ENCODE data around the gene ZCRB1.

ZCRB1 gene

DNA sequence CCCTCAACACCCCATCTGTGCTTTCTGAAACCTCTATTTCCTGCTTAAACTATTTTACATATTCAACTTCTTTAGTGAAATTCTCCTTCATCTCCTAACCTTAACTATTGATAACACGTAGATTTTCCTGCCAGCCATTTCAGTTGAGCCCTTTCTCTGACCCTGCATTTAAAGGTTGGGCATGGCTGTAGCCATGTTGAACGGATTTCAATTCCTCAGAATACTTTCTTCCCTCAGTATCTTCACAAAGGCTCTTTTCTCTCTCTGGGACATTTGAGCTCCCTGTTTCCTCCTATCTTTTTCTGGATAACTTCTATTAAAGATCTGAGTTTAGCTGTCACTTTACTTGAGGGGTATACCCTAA lies 1.3 kb upstream of the ZCRB1 start:
- no peak for DNase-seq

DNA sequence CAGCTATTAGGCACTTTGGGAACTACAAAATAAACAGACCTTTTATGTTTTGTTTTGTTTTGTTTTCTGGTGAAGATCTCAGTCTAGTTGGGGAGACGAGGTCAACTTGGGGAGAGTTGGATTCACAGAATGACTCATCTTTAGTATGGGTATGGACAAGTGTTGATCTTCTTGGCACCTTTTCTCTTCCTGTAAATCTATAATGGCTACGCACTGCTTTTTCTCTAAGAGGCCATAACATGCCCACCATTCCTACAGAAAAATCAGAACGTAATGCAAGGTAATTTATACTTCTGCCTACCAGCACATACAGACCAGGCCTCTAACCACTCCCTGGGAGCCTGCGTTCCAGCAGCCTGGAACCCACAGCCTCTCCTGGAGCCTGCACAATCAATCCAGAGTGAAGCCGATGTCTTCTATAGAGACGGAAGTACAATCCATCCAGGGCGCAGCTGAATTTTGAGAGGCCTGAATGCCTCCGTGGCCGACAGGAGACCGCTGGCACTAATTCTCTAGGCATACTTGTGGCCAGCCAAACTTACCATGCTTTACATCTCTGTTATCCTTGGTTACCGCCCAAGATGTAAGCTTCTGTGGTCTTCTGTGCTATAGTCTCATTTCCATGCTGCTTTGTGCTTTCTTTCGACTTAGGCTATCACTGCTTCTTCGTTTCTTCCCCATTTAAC lies 790 bp upstream of the ZCRB1 start:
- DNase-seq, result no peak

DNA sequence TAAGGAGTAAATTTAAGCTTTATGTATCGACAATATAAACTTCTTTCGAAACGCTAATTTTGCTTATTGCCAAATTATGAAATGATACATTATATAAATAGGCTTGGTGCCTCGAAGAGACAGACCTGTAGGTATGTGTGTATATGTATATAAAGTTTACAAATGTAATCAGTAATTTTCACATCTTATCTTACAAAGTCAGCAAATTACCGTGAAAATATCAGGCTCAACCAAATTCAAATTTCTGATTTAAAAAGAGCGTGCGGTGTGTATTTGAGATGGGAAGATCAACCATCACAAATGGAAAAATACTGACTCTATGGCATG lies 605 bp downstream of the ZCRB1 start:
- no peak for DNase-seq

DNA sequence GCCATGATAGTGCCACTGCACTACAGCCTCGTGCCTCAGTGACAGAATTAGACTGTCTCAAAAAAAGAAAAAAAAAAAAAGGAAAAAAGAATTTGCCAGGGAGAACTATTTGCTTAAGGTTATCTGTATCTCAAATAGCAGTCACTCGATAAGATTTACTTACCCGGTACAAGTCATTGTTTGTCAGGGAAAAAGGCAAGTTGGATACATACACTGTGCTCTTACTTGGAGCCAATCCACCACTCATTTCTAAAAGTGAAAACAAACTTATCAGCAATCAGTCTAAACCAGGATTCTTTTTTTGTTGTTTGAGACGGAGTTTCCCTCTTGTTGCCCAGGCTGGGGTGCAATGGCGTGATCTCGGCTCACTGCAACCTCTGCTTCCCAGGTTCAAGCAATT lies 2.0 kb downstream of the ZCRB1 start:
- no peak for DNase-seq

DNA sequence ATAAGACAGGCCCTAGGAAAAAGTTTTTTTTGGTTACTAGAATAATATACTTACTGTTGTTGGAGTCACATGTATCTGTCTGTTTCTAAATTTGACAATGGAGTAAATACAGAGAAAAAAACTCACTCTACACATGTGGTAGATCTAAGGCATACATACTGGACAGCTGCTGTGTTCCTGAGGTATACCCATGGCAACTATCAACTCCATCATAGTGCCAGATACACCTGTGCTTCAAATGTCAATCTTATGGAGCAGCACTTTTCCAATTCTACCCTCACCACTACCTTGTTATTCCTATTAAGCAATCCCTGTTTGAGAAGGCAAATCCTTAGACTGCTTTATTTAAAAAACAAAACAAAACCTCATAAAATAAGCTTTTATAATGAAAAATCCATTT lies 3.3 kb downstream of the ZCRB1 start:
- DNase-seq, result no peak

DNA sequence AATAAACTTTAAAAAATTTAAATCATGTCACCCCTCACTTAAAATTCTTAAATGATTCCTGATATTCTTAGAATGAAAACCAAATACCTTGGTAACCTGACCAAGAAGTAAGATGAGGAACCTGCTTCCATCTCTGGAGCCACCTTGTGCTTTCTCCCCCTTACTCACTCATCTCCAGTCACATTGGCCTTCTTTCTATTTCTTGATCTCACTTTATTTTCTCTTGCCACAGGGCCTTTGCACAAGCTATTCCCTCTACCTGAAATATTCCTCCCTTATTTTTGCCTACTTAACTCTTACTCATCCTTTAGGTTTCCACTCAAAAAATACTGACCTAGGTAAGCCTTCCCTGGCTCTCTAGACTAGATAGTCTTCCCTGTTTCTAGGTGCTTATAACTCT lies 5.1 kb downstream of the ZCRB1 start:
- no peak for DNase-seq

DNA sequence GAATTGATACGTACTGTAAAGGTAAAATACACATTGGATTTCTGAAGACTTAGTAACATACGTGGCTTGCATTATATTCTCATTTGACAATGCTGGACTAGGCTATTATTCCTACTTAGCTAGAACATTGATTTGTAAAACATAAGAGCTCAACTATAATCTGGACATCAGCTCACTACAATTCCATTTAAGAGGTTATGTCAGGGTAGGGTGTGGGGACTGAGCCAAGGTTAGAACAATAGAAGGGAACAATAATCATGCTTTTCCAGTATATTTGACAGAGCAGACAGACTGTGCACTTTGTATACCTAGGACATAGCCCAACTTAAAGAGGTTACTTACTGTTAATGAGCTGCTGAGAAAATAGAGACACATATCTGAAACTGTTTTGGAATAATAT lies 10.8 kb downstream of the ZCRB1 start:
- no peak for DNase-seq

DNA sequence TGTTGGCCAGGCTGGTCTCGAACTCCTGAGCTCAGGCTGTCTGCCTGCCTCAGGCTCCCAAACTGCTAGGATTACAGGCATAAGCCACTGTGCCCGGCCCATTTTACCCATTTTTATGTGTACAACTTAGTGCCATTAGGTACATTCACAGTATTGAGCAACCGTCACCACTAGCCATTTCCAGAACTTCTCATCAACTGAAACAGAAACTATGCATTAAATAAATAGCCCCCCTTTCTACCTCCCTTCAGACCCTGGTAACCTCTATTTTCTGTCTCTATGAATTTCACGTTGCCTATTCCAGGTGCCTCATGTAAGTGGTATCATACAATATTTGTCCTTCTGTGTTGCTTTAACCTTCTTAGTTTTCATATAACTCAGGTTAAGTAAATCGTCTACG lies 15.9 kb downstream of the ZCRB1 start:
- DNase-seq, result no peak

DNA sequence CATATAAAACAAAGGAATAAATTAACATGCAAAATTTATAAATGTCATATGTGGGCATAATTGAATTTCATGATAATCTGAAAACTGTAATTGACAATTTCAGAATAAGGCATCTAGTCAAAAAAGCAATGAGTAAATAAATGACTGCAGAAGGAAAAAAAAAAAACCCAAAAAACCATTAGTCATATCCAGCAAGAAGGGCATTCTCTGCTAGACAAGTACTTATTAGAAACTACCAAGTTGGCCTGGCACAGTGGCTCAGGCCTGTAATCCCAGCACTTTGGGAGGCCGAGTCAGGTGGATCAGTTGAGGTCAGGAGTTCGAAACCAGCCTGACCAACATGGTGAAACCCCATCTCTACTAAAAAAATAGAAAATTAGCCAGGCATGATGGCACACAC lies 17.5 kb downstream of the ZCRB1 start:
- DNase-seq, result no peak

DNA sequence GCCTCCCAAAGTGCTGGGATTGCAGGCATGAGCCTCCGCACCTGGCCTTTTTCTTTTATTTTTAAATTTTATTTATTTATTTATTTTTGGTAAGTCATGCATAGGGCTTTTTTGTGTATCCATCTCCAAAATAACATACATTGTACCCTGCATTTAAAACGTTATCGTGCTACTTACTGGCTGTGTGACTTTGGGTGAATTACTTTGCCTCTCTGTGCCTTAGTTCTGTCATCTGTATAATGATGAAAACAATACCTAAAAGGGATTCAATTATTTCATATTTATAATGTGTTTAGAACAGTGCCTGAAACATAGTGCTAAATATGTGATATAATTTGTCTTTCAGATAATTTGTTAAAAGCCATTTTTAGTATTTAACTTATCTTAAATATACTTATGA lies 19.6 kb downstream of the ZCRB1 start:
- no peak for DNase-seq

DNA sequence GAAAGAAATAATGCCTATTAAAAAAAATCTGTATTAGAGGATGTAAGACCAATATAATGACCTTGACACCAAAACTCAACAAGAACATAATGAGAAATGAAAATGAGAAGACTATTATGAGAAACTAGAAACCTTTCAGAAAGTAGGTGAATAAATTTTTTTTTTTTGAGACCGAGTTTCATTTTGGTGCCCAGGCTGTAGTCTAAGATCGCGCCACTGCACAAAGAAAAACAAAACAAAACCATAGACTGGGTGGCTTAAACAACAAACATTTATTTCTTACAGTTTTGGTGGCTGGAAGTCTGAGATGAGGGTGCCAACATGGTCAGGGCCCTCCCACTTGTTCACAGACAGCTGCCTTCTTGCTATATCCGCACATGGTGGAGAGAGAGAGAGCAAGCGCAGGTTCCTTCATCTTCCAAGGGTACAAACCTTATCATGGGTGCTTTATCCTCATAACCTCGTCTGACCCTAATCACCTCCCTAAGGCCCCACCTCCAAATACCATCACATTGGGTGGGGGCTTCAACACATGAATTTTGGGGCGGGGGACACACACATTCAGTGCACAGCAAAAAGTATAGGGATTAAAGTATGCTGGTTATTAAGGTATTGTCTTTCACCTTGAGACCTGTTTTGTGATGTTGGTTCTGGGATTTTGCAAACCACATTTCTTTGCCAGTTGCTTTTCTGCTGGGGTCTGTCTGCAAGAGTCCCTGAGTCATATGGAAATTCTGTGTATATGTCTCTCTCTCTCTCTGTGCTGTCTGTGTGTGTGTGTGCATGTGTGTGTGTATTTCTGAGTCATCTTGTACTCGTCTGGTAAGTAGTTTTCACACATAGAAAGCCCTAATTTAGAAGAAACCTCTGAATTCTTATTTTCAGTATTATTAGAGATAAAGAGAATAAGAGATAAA lies 26.2 kb downstream of the ZCRB1 start:
- no peak for DNase-seq

DNA sequence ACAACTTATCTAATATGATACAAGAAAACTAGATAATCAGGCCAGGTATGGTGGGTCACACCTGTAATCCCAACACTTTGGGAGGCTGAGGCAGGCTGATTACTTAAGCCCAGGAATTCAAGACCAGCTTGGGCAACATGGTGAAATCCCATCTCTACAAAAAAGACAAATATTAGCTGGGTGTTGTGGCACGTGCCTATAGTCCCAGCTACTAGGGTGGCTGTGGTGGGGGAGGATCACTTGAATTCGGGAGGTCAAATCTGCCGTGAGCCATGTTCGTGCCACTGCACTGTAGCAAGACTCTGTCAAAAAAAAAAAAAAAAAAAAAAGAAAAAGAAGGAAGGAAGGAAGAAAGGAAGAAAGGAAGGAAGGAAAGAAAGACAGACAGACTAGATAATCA lies 27.0 kb downstream of the ZCRB1 start:
- DNase-seq, result no peak

DNA sequence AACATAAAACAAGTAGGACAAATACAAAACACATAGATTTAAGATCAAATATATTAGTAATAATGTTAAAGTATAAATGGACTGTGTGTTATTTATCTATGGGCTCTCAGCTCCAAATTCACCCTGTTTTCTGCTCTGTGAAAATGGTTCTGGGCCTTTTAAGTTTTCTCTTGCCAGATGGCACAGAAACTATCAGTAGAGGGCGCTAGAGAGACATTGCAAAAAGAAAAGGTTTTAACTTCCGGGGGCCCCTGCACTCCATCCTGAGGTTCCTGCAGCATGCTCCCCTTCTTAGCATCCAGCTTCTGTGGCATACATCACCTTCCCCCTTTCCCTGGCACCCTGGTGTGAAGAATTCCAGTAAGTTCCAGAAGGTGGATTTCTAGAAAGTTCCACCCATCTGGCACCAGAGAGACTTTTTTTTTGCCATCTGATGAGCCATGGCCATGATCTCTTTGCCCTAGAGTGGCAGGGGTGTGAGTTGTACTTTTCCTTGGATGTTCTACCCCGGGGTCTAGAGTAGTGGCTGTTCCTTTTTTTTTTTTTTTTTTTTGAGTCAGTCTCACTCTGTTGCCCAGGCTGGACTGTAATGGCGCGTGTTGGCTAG lies 29.3 kb downstream of the ZCRB1 start:
- DNase-seq, result no peak

DNA sequence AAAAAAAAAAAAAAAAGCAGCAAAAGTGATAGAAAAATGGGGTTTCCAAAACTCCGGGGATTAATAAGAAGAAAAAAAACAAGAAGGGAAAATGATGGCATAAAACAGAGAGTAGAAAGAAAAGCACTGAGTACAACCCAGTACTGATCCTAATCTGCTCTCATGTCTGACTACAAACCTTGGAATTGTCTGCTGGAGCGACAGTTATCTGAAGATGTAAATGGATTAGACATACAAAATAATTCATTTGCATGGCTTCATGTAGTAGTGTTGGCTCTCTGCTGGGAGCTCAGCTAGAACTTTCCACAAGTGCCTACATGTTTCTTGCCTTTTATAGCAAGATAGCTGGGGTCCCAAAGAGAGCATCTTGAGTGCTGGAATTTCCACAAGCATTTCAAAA lies 34.2 kb downstream of the ZCRB1 start:
- DNase-seq, result no peak

DNA sequence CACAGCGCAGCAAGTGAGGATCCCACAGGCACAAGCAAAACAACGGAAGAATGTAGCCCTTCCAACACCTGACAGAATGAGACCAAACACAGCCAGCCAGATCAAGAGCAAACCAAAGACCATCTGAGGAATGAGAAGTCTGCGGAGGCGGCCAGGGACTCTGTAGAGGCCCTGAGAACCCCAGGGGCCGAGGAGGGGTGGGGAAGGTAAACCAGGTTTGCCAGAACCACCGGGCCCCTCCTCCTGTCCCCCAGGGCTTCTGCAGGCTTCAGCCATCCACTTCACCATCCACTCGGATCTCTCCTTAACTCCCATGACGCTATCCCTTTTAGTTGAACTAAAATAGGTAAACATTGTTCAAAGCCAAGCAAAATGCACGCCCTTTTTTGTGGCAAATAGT lies 37.4 kb downstream of the ZCRB1 start:
- no peak for DNase-seq

DNA sequence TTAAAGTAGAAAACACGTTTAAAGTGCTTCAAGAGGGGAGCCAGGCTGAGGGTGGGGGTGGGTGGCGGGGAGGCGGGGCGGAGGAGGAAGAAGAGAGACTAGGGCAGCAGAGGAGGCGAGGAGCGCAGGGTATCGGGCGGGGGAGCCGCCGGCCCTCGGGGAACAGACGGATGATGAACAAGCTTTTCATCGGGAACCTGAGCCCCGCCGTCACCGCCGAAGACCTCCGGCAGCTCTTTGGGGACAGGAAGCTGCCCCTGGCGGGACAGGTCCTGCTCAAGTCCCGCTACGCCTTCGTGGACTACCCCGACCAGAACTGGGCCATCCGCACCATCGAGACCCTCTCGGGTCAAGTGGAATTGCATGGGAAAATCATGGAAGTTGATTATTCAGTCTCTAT lies 39.2 kb downstream of the ZCRB1 start:
- DNase-seq, result no peak

DNA sequence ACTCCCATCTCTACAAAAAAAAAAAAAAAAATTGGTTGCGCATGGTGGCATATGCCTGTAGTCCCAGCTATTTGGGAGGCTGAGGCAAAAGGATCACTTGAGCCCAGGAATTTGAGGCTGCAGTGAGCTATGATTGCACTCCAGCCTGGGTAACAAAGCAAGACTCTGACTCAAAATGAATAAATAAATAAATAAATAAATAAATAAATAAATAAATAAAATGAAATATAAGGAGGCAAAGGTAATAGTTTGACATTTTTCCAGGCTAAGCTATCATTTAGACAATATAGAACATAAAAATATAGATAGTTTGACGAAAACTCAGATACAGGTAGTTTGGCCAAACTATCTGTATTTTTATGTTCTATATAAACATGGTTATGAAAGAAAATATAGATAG lies 40.5 kb downstream of the ZCRB1 start:
- no peak for DNase-seq

DNA sequence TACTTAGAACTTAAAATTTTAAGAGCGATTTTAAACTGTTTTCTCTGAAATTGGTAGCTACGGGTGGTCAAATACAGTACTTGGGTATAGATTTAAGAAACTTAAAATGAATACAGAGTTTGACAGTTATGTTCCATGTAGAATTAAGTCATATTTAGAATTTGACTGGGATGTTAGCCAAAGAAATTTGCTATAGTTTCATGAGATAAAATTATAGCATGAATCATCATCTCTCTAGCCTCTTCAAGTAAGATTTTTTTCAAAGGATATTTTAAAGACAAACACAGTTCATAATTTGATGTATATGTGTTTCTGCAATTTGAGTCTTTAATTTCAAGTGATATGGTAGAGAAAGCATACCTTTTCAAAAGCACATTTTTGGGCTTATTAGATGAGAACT lies 41.0 kb downstream of the ZCRB1 start:
- DNase-seq, result no peak

DNA sequence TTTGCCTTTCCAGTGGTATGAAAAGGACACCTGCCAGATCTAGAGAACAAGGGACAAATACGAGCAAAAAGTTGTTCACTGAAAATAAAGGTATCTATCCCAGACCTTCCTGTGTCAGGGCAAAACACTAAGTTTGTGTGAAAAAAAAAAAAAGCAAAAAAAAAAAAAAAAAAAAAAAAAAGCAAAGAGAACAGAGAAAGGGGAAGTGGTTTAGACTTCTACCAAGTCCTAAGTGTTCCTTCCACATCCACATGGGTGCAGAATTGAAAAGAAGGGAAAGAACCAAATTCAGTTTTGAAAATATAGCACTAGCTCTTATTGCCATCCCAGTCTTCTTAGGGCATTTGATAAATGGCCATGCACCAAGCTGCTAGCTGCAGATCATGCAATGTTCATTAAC lies 41.7 kb downstream of the ZCRB1 start:
- DNase-seq, result no peak

DNA sequence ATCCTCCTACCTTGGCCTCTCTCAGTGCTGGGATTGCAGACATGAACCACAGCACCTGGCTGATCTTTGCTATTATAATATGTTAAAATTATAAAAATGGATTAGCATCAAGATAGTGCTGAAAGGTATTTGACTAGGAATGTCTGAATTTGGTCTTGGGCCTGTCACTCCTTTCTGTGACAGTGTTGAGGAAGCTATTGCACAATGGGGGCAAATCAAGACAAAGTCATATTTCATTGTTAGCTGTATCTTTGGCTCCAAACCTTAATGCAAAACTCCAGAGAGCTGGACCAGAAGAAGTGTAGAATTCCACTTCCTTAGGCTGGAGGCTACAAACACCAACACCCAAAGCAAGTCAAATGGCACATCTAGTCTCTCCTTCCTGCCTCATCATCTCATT lies 42.2 kb downstream of the ZCRB1 start:
- DNase-seq, result no peak

DNA sequence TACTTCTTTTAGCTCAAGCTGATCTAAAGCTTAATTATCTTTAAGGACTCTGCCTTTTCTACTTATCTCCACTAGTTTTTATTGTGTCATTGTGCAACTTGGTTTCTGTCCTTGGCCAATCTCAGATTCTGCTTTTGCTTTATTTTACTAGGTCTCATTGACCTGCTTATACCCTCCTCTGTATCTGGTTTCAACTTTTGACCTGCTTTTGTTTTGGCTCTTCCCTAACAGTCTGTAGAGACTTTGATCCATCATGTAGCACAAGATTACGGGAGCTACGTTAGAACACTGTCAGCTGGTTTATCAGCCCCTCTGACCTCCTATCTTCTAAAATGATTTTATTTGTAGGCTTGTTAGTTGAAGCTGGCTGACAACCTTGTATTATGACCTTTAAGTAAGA lies 43.6 kb downstream of the ZCRB1 start:
- no peak for DNase-seq

DNA sequence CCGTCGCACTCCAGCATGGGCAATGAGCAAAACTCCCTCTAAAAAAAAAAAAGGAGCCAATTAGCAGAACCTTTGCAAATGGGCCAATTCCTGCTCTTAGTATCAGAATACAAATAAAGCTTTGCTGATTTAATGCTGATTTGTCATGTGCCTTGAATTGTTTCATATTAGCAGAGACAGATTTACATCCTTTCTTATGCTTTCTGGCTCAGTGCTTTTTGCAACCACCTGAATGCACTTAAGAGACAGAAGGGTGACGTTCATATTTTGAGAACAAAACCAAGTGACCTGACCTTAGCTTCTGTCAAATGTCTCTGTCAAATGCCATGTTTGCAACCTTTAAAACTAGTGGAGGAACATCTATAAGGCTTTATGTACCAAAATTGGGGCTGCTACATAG lies 44.0 kb downstream of the ZCRB1 start:
- no peak for DNase-seq

DNA sequence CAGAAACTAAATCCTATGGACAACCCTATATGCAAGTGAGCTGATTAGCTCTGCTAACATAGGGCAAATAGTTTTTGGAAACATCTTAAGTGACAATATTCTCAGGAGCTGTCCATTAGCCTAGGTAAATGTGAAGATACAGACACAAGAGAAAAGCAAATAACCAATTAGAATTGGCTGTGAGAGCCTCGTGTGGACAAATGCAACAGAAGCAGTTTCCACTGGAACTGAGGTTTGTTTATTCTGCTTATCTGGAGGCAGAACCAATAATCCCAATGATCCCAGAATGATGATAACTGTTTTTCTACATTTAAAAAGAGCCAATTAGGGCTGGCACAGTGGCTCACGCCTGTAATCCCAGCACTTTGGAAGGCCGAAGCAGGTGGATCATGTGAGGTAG lies 44.6 kb downstream of the ZCRB1 start:
- DNase-seq, result no peak

DNA sequence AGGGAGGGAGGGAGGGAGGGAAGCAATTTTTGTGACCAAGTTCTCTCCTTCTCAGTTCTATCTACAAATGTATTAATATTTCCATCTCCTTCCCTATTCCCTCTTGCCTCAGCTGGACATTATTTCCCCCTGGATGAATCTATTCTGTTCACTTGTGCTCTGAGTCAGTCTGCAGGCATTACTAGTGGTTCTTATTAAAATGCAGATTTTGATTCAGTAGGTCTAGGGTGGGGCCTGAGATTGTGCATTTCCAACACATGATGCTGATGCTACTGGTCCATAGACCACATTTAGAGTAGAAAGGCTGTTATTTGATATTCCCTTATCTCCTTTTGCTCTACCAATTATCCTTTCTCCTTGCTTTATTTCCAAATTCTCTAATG lies 47.8 kb downstream of the ZCRB1 start:
- DNase-seq, result no peak

Data from hippocampal formation (tissue), 2 donors.